K562 (cell line): ENCODE results near the gene PPP1CA. TPM values are rescaled to one million over a fixed set of nuclear protein-coding genes. Genes with fewer than 3 reads are reported as not detected.

Source experiments
- MAZ ChIP-seq, 2 experiments: fragments of 450-650 bp in 1 of 2; sonication (generic) in 1 of 2; formaldehyde crosslinking; IDR thresholded peaks in 1 of 2; conservative IDR thresholded peaks in 1 of 2; 2 replicates each; pipeline versions ENCODE4 v1.4.0 to v1.5.0; 2020; ENCODE audit warnings: mild to moderate bottlenecking in 1 of 2, missing genetic modification reagents in 1 of 2
- MGA ChIP-seq: fragments of 450-650 bp; IDR thresholded peaks from 2 replicates; pipeline ENCODE4 v1.6.1; 2016; ENCODE audit warnings: mild to moderate bottlenecking, moderate library complexity
- PBX2 ChIP-seq, 2 experiments: IDR thresholded peaks in 1 of 2; conservative IDR thresholded peaks in 1 of 2; 2 replicates each; pipeline ENCODE4 v1.6.1; 2016; ENCODE audit warnings: low read depth in 2 of 2, mild to moderate bottlenecking in 1 of 2, missing compliant biosample characterization in 1 of 2, missing genetic modification characterization in 1 of 2, moderate library complexity in 1 of 2
- RBBP5 ChIP-seq: fragments of 200-600 bp; sonication (generic); IDR thresholded peaks from 2 replicates; pipeline ENCODE4 v1.6.1; 2012; ENCODE audit warnings: borderline replicate concordance, mild to moderate bottlenecking, low read length, control low read depth, inconsistent platforms; ENCODE audit not compliant: insufficient read depth, poor library complexity, severe bottlenecking
- ZBTB33 ChIP-seq: sonication (generic); formaldehyde crosslinking; IDR thresholded peaks from 2 replicates; pipeline ENCODE4 v1.8.1; 2023; ENCODE audit warnings: mild to moderate bottlenecking, missing genetic modification reagents
- ZBTB34 ChIP-seq: fragments of 250-450 bp; sonication (Bioruptor Pico); IDR thresholded peaks from 2 replicates; pipeline ENCODE4 v1.8.0; 2021; ENCODE audit warnings: mild to moderate bottlenecking, moderate library complexity
- ZNF3 ChIP-seq: fragments of 250-450 bp; sonication (Bioruptor Pico); IDR thresholded peaks from 2 replicates; pipeline ENCODE4 v1.5.0; 2021; ENCODE audit warnings: mild to moderate bottlenecking, moderate library complexity
- polyA plus RNA-seq, 8 experiments: library from polyadenylated mRNA; depleted of rRNA in 4 of 8; stranded (reverse) in 5 of 8; unstranded in 3 of 8; fragments of >200 nt; fragmentation: Nextera tagmentation in 2 of 8; fragmentation: Illumina TruSeq in 1 of 8; extraction: Ambion mirVana in 2 of 8; extraction: Trizol in 1 of 8; gene quantifications; 2 replicates each; pipeline versions ENCODE4 v1.2.1 to v1.2.3, GENCODE V29; 2011 to 2014; ENCODE audit warnings: inconsistent platforms in 1 of 8, missing spikeins in 1 of 8
- total RNA-seq, 7 experiments: library from RNA; depleted of rRNA in 6 of 7; stranded (reverse); fragments of >200 nt in 6 of 7; fragmentation: Illumina TruSeq in 2 of 7; extraction: Trizol in 2 of 7; gene quantifications; 2 replicates each; pipeline versions ENCODE4 v1.2.1 to v1.2.3, GENCODE V29; 2011 to 2021; ENCODE audit warnings: low replicate concordance in 1 of 7

PPP1CA gene
- total and polyA plus RNA-seq, 9 of the 15 experiments (the other 6 are each of a cell fraction or from before 2014, with no cell fraction given): 18.2 to 242 (median 188) TPM

- TF ChIP-seq ZBTB34 (CRISPR knock-in tag): no peak
- no peak for TF ChIP-seq ZNF3 (CRISPR knock-in tag)
- no peak for TF ChIP-seq ZBTB33
- no peak for TF ChIP-seq RBBP5
- TF ChIP-seq MAZ (CRISPR knock-in tag; conservative IDR thresholded peaks at IDR 0.05 in 1 of 2, IDR thresholded peaks at IDR 0.05 in 1 of 2): peak; percentile 28 to 51; a peak in 1 of 4 replicates
- no peak for TF ChIP-seq PBX2 (CRISPR knock-in tag; IDR thresholded peaks at IDR 0.05; ENCODE audit: low read depth)
- TF ChIP-seq PBX2 (tag; conservative IDR thresholded peaks at IDR 0.05; ENCODE audit: low read depth): 0 out of 2 replicates have a peak, but pooled peaks have one; percentile 11
- TF ChIP-seq MGA: no peak
These were observed 34.9 kb upstream of the PPP1CA start (continued) for GRCh38 chr11:67436459-67437081.
